Stimulated activated CD8-positive, alpha-beta memory T cell treated with anti-CD3 and anti-CD28 coated beads, Interleukin-2, amount 100 ng/mL, for 1 hour (primary cell): Measurements from ENCODE around the gene ADGRG3.

ENCODE experiments used
- DNase-seq, 2 donors: peaks; one replicate each; pipeline ENCODE4 v3.0.0-alpha.2; 2020; ENCODE audit warnings: low read depth in 2 of 2

ADGRG3 gene

GRCh38 chr16:57736419-57737351 lies 68.6 kb downstream of the ADGRG3 start:
- DNase-seq, result no peak

- DNase-seq, result no peak
These were observed 70.7 kb downstream of the ADGRG3 start for GRCh38 chr16:57738844-57739243.
